Measurements from ENCODE around the gene ELOVL2.

The ELOVL2 gene

GRCh38 chr6:10939840-10940239, 104.3 kb downstream of the ELOVL2 start:
- no peaks in the 10 kb centered on the region for H3K27me3 ChIP-seq (ENCODE audit: insufficient read depth, low read length, poor library complexity, severe bottlenecking)
- H3F3A ChIP-seq (ENCODE audit: low read depth), result no peaks in the 10 kb centered on the region
- no peaks in the 10 kb centered on the region for H3K4me1 ChIP-seq (ENCODE audit: insufficient read depth, low read length, poor library complexity, severe bottlenecking)
- H4K20me1 ChIP-seq (ENCODE audit: insufficient read depth, low read length, poor library complexity, severe bottlenecking), result no peaks in the 10 kb centered on the region
- no peak overlapping the region for H2AFZ ChIP-seq (ENCODE audit: low read length)
- H3K9me3 ChIP-seq (ENCODE audit: insufficient read depth, low read depth, low read length), result no peaks in the 10 kb centered on the region
- H3K36me3 ChIP-seq (ENCODE audit: insufficient read depth, low read length), result no peaks in the 10 kb centered on the region
- H3K9ac ChIP-seq (ENCODE audit: low read depth, low read length, poor library complexity, severe bottlenecking), result no peak overlapping the region
- H3K4me3 ChIP-seq (ENCODE audit: low read length, poor library complexity, severe bottlenecking), result no peak overlapping the region
- H3K9me2 ChIP-seq (replicated peaks; ENCODE audit: low read depth, low read length), result no peaks in the 10 kb centered on the region
- TF ChIP-seq EZH2phosphoT487 (IDR thresholded peaks at IDR 0.05; ENCODE audit: borderline replicate concordance) (no peak), CTCF (conservative IDR thresholded peaks at IDR 0.05; ENCODE audit: low read length) (no peak)
- H3K79me2 ChIP-seq (ENCODE audit: insufficient read depth, low read length), result no peaks in the 10 kb centered on the region
- H3K4me2 ChIP-seq (ENCODE audit: low read depth, low read length, poor library complexity, severe bottlenecking), result no peak overlapping the region

- Histone ChIP-seq H3K9me2 (replicated peaks; ENCODE audit: low read depth, low read length) (no peaks in the 10 kb centered on the region), H3K4me2 (ENCODE audit: low read depth, low read length, poor library complexity, severe bottlenecking) (no peak overlapping the region), H3K27me3 (ENCODE audit: insufficient read depth, low read length, poor library complexity, severe bottlenecking) (no peaks in the 10 kb centered on the region), H3K9ac (ENCODE audit: low read depth, low read length, poor library complexity, severe bottlenecking) (no peak overlapping the region), H3F3A (ENCODE audit: low read depth) (no peaks in the 10 kb centered on the region), H3K9me3 (ENCODE audit: insufficient read depth, low read depth, low read length) (no peaks in the 10 kb centered on the region), H3K36me3 (ENCODE audit: insufficient read depth, low read length) (no peaks in the 10 kb centered on the region), H3K79me2 (ENCODE audit: insufficient read depth, low read length) (no peaks in the 10 kb centered on the region), H4K20me1 (ENCODE audit: insufficient read depth, low read length, poor library complexity, severe bottlenecking) (no peaks in the 10 kb centered on the region), H3K4me3 (ENCODE audit: low read length, poor library complexity, severe bottlenecking) (no peak overlapping the region), H2AFZ (ENCODE audit: low read length) (no peak overlapping the region), H3K4me1 (ENCODE audit: insufficient read depth, low read length, poor library complexity, severe bottlenecking) (no peaks in the 10 kb centered on the region)
- TF ChIP-seq EZH2phosphoT487 (IDR thresholded peaks at IDR 0.05; ENCODE audit: borderline replicate concordance) (no peak), CTCF (conservative IDR thresholded peaks at IDR 0.05; ENCODE audit: low read length) (no peak)
These were observed 111.0 kb downstream of the ELOVL2 start for GRCh38 chr6:10933126-10933525.
